Activated CD8-positive, alpha-beta memory T cell treated with anti-CD3 and anti-CD28 coated beads for 4 hours (primary cell): Measurements from ENCODE around the gene CAMTA1.
"Not testable (repeated sequence)": the region's sequence is repeated elsewhere in the genome, so short reads cannot be mapped to it uniquely, and the experiment has no call there.

ENCODE experiments used
- DNase-seq, 2 donors: peaks; one replicate each; pipeline ENCODE4 v3.0.0-alpha.2; 2020; ENCODE audit warnings: low read depth in 2 of 2

The CAMTA1 gene

GRCh38 chr1:6785318-6785727 is at the start of gene CAMTA1:
Gene CAMTA1 (plus strand): TSS chr1:6785454. CDS start chr1:6785531, 77 bp downstream.
- no peak for DNase-seq

- DNase-seq, result no peak
Measured at GRCh38 chr1:6738987-6739676, 46.1 kb upstream of the CAMTA1 start.

GRCh38 chr1:6742676-6743188 is 42.5 kb upstream of the CAMTA1 start:
- not testable (repeated sequence) for DNase-seq

- DNase-seq, result no peak
Measured at GRCh38 chr1:6743189-6744101, 41.8 kb upstream of the CAMTA1 start.

- no peak for DNase-seq
Measured at GRCh38 chr1:6745073-6745472, 40.2 kb upstream of the CAMTA1 start.

- no peak for DNase-seq
Measured at GRCh38 chr1:6747674-6748073, 37.6 kb upstream of the CAMTA1 start.

GRCh38 chr1:6750490-6750889 is 34.8 kb upstream of the CAMTA1 start:
- DNase-seq, result no peak

- DNase-seq, result no peak
Measured at GRCh38 chr1:6753320-6754140, 31.7 kb upstream of the CAMTA1 start.

GRCh38 chr1:6756457-6756856 is 28.8 kb upstream of the CAMTA1 start:
- DNase-seq, result no peak

GRCh38 chr1:6757719-6758435 is 27.4 kb upstream of the CAMTA1 start:
- no peak for DNase-seq

GRCh38 chr1:6761196-6761737 is 24.0 kb upstream of the CAMTA1 start:
- DNase-seq, result no peak

GRCh38 chr1:6762060-6762459 is 23.2 kb upstream of the CAMTA1 start:
- no peak for DNase-seq

- DNase-seq, result no peak
Measured at GRCh38 chr1:6770751-6771440, 14.4 kb upstream of the CAMTA1 start.

GRCh38 chr1:6771441-6771769 is 13.8 kb upstream of the CAMTA1 start:
- DNase-seq, result no peak

GRCh38 chr1:6774381-6774780 is 10.9 kb upstream of the CAMTA1 start:
- DNase-seq, result no peak

- no peak for DNase-seq
Measured at GRCh38 chr1:6775261-6776043, 9.8 kb upstream of the CAMTA1 start.

- DNase-seq, result no peak
Measured at GRCh38 chr1:6776389-6776788, 8.9 kb upstream of the CAMTA1 start.

- no peak for DNase-seq
Measured at GRCh38 chr1:6776895-6777294, 8.4 kb upstream of the CAMTA1 start.

- DNase-seq, result no peak
Measured at GRCh38 chr1:6777813-6778212, 7.4 kb upstream of the CAMTA1 start.
